ENCODE data around the gene LRP6. TPM values are rescaled to one million over a fixed set of nuclear protein-coding genes. Genes with fewer than 3 reads are reported as not detected.
"Not testable (repeated sequence)": the region's sequence is repeated elsewhere in the genome, so short reads cannot be mapped to it uniquely, and the experiment has no call there.

LRP6 gene
- polyA plus RNA-seq, 3 donors, result 62.2 to 65.4 (median 64.8) TPM

GRCh38 chr12:12273291-12273957, 6.6 kb upstream of the LRP6 start:
- DNase-seq (ENCODE audit: extremely low read depth in 1 of 11, low read depth in 9 of 11, low spot score in 4 of 11), result no peak

- no peak for DNase-seq (ENCODE audit: extremely low read depth in 1 of 11, low read depth in 9 of 11, low spot score in 4 of 11)
Measured at GRCh38 chr12:12272869-12273268, 6.0 kb upstream of the LRP6 start.

DNA sequence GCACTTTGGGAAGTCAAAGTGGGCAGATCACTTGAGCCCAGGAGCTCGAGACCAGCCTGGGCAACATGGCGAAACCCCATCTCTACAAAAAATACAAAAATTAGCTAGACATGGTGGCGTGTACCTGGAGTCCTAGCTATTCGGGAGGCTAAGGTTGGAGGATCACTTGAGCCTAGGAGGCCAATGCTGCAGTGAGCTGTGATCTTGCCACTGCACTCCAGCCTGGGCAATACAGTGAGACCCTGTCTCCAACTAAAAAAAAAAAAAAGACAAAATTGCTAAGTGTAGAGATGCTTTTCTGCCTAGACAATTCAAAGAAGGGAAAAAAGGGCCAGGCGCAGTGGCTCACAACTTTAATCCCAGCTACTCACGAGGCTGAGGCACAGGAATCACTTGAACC, 3.4 kb upstream of the LRP6 start:
- no peak for DNase-seq (ENCODE audit: extremely low read depth in 1 of 11, low read depth in 9 of 11, low spot score in 4 of 11)

GRCh38 chr12:12267742-12268200, 927 bp upstream of the LRP6 start:
- DNase-seq (ENCODE audit: extremely low read depth in 1 of 11, low read depth in 9 of 11, low spot score in 4 of 11), result no peak

DNA sequence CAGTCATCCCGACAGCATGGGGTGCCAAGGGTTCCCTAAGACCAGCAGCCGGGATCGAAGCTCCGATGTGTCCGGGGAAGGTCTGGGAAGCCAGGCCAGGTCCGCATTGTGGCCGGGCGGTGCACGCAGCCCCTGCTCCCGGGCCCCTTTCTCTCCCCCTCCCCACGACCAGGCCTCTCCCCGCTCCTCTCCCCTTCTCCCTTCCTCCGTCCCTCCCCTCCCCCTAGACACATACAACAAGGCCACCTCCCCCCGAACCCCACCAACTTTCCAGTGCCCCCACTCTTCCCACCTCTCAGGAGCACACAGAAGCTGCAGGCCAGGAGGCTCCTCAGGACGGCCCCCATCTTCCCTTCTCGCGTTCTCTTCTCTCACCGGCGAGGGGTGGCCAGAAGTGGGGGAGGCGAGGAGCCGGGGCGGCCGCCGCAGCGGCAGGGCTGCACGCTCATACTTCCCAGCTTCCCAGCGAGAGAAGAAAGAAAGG, 413 bp downstream of the LRP6 start:
- DNase-seq (ENCODE audit: extremely low read depth in 1 of 11, low read depth in 9 of 11, low spot score in 4 of 11), result peak in 2 of 11 donors; percentile 56 to 68

DNA sequence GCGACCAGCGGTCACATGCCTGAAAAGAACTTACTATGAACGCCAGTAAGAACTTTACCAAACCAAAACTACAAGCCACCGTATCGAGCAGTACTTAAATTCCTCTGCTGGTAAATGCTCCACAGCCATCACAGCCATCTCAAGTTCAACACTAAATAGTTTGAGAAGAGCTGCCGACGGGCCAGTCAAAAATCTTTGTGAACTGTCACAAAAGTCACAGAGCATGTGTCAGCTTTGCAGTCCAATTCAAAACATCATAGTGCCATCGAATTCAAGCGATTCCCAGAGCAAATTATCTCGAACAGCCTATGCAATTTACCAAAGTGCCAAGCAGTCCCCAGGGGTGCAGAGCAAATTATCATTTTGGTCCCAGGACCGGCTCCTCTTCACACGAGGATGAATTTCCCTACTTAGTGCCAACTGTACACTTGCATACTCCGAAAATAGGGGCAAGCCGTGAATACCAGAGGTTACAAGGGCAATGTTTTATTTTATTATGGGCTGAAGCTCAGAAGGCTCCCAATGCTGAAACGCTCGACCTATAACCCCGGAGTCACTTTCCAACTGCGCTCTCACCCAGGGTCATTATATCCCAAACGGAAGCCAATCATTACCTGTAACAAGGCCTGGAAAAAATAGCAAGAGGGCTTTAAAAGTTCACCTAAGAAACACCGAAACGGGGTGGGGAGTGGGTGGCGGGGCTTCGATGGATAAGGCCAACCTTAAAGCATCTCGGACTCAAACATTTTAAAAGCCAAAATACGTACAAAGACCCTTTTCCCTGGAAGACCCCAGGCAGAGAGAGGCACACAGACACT, 1.1 kb downstream of the LRP6 start:
- peak in 4 of 11 donors; percentile 10 to 42 (median 18) for DNase-seq (ENCODE audit: extremely low read depth in 1 of 11, low read depth in 9 of 11, low spot score in 4 of 11)

DNA sequence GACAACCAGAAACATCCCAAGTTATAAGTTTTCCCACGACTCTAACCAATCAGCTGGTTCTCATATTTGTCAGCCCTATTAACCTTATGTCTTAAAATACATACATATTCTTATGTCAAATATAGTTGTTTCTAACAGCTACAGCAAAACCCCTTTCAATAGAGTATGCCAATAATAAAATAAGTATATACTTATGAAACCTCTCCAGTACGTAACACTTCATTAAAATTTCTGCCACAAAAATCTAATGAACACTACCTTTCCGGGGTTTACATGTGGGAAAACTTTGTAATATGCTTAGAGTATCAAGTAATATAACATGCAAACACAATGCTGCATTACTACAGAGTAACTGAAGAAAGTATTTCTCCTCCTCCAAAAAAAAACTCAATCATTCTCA, 1.8 kb downstream of the LRP6 start:
- DNase-seq (ENCODE audit: extremely low read depth in 1 of 11, low read depth in 9 of 11, low spot score in 4 of 11), result no peak

GRCh38 chr12:12263909-12264308, 2.9 kb downstream of the LRP6 start:
- no peak for DNase-seq (ENCODE audit: extremely low read depth in 1 of 11, low read depth in 9 of 11, low spot score in 4 of 11)

- not testable (repeated sequence) for DNase-seq (ENCODE audit: extremely low read depth in 1 of 11, low read depth in 9 of 11, low spot score in 4 of 11)
Measured at GRCh38 chr12:12256291-12256757, 10.5 kb downstream of the LRP6 start.

DNA sequence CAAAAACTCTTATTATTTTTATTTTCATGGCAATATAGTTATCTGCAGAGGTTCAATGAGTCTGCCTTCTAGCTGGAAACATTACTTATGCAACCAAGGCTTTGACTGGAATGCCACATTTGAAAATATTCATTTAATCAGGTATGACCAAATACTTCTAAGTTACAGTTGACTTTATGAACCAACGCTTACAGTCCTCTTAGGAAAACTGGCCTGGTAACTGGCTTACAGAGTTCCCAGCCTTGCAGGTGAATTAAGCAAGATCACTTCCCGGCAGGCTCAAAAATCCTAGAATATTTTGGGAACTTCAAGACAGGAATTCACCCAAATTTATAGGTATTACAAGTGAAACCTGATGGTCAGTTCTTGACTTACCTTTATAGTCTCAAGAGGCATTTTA, 12.3 kb downstream of the LRP6 start:
- DNase-seq (ENCODE audit: extremely low read depth in 1 of 11, low read depth in 9 of 11, low spot score in 4 of 11), result no peak

GRCh38 chr12:12249216-12250050, 17.4 kb downstream of the LRP6 start:
- no peak for DNase-seq (ENCODE audit: extremely low read depth in 1 of 11, low read depth in 9 of 11, low spot score in 4 of 11)

DNA sequence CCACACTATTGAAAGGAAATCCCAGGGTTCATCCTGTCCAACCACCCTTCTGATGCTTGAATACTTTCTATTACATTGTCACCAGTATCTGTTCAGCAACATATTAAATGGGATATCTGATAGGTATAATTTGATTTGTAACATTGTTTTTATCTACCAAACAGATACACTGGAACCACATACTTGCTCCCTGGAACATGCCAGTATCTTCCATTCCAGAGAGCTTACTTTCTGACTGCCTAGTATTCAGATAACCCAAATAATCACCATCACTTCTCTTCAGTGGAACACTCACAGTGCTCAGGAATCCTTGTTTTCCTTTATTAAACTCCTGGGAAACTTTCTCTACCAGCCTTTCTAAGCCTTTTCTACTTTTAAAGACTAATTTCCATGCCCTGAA, 19.3 kb downstream of the LRP6 start:
- no peak for DNase-seq (ENCODE audit: extremely low read depth in 1 of 11, low read depth in 9 of 11, low spot score in 4 of 11)

GRCh38 chr12:12244341-12244740, 22.5 kb downstream of the LRP6 start:
- DNase-seq (ENCODE audit: extremely low read depth in 1 of 11, low read depth in 9 of 11, low spot score in 4 of 11), result no peak

- no peak for DNase-seq (ENCODE audit: extremely low read depth in 1 of 11, low read depth in 9 of 11, low spot score in 4 of 11)
Measured at GRCh38 chr12:12240662-12241340, 26.0 kb downstream of the LRP6 start.

DNA sequence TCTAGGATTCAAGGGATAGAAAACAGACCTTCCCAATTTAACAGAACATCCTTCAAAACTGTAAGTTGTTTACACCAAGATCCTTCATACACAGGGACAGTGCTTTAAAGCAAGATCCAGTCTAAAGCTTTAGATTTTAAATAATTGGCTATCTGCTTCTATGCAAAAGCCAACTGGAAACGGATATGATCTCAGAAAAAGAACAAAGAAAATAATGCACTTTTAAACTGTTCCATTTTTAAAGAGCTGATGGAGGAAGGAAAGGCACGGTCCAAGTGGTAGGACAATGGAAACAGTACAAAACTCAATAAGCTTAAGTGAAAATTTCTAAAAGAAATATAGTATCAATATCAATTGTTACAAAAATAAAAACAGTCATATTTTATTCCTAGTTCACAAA, 27.7 kb downstream of the LRP6 start:
- no peak for DNase-seq (ENCODE audit: extremely low read depth in 1 of 11, low read depth in 9 of 11, low spot score in 4 of 11)

DNA sequence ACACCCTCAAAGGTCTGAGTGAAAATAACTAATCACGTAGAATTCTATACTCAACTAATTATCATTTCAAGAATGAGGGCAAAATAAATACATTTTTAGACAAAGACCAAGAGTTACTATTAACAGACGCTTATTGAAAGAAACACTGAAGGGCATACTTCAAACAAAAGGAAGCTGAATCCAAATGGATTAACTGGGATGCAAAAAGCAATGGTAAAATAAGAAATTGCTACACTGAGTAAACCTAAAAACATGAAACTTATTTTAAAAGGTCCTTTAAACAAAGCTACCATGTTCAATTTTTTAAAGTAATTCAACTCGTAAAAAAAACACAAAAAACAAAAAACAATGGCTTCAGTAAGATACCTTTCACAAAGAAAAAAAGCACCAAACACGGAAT, 28.2 kb downstream of the LRP6 start:
- no peak for DNase-seq (ENCODE audit: extremely low read depth in 1 of 11, low read depth in 9 of 11, low spot score in 4 of 11)

DNA sequence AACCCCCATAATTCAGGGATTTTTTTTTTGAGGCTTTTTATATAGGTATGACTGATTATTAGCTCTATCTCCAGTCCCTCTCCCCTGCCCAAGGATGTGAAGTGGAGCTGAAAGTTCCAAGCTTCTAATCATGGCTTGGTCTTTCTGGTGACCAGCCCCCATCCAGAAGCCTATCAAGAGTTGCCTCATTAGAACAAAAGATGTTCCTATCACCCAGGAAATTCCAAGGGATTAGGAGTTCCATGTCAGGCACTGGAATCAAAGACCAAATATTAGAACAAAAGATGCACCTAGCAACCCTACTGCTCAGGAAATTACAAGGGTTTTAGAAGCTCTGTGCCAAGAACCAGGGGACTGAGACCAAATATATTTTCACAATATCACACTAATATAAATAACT, 29.9 kb downstream of the LRP6 start:
- DNase-seq (ENCODE audit: extremely low read depth in 1 of 11, low read depth in 9 of 11, low spot score in 4 of 11), result no peak

GRCh38 chr12:12230275-12230674, 36.6 kb downstream of the LRP6 start:
- DNase-seq (ENCODE audit: extremely low read depth in 1 of 11, low read depth in 9 of 11, low spot score in 4 of 11), result no peak

DNA sequence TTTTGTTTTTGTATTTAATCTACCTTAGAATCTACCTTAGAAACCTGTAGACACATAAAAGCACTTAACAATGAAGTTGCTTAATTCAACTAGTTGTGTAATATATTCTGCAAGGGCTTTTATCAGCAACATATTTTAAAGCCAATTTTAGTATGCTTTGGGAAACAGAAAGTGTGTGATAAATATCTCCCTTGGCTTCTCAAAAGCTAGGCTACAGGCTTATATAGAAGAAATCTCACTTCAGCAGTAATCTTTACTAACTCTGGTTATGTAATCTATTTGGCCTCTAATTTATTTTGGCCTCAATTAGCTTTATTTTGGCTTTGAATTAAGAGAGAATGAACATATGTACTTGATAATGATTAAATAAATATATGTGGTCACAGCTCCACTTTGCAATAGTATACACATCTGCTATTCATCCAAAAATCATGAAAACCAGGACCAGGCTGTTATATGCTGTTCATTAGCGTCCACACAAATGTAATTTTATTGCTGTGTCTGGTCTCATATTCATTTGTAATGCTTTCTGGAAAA, 37.2 kb downstream of the LRP6 start:
- peak in 1 of 11 donors; percentile 24 for DNase-seq (ENCODE audit: extremely low read depth in 1 of 11, low read depth in 9 of 11, low spot score in 4 of 11)
